Left colon (tissue), 2 donors: ENCODE results near the gene SMKR1. TPM values are rescaled to one million over a fixed set of nuclear protein-coding genes. Genes with fewer than 3 reads are reported as not detected.

ENCODE experiments used
- ATAC-seq: fragments of 200-7000 bp; cut with Tn5 transposase; one replicate; pipeline ENCODE4 v1.9.1; 2020; ENCODE audit warnings: mild to moderate bottlenecking, moderate library complexity
- DNase-seq, 2 donors: peaks; one replicate each; pipeline ENCODE4 v3.0.0-alpha.2; 2020
- intact Hi-C, 2 donors: fragments of 100-400 bp; cut with DNase I in 1 of 2; cut with micrococcal nuclease in 1 of 2; formaldehyde crosslinking; loops; one replicate each; pipeline versions ENCODE4 v1.11.2 to v1.14.0; 2022; cut with DNase I, micrococcal nuclease
- total RNA-seq, 2 donors: library from RNA; stranded (reverse); fragmentation: NEBNext Ultra II Directional; extraction: Animal tissue kit (Norgen Biotek cat#: 25700); gene quantifications; one replicate each; pipeline ENCODE4 v1.2.1, GENCODE V29; 2021
- donor health status: DM: no; HTN: no; CAD: no.
- donor health status: DM: yes; HTN: yes; CAD: no.

Gene SMKR1
- total RNA-seq, 2 donors from 2014 or later: not detected

DNA sequence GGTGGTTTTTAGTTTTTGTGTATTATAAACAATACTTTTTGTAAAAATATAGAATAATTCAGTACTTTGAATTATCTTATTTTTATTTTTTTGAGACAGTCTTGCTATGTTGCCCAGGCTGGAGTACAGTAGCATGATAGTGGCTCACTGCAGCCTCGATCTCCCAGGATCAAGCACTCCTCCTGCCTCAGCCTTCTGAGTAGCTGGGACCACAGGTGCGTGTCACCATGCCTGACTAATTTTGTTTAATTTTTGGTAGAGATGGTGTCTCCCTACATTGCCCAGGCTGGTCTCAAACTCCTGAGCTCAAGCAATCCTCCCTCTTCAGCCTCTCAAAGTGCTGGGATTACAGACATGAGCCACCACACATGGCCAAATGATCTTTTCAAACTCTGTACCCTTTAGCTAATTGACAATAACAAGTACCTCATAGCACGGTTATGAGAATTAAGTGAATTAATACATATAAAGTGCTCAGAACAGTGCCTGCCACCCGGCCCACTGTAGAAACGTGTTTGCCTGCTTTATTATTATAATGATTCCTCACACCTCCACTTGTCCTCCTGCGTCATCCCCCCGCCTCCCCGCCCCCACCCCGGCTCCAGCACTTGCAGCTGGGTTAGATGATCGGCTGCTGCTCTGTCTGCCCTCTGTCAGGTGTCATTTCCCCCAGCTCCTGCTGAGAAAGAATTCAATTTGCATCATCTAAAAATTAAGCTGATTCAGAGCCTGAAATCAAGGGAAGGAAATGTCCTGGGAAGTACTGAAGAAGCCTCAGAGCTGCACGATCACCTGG, 55.6 kb downstream of the SMKR1 start:
- DNase-seq: no peak
- ATAC-seq: no peak
- intact Hi-C loops: no loop called here

DNA sequence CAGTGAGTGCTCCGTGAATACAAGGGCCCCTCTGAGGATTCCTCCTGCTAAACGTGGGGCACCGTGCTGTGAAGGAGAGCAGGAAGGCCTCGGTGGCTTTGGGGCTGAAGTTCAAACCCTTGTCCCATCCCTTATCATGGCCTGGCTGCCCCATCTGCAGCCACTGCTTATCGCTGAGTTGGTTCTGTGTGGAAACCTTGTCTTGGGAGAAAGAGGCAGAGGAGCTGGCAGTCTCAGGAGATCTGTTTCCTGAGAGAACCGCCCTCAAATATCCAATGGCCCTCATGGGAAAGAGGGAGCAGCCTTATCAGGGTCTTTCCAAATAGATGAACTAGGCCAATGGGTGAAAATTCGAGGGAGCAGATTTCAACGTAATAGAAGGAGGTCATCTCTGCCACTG, 57.2 kb downstream of the SMKR1 start:
- DNase-seq (no peak), ATAC-seq (no peak)
- intact Hi-C loops: no loop called here

DNA sequence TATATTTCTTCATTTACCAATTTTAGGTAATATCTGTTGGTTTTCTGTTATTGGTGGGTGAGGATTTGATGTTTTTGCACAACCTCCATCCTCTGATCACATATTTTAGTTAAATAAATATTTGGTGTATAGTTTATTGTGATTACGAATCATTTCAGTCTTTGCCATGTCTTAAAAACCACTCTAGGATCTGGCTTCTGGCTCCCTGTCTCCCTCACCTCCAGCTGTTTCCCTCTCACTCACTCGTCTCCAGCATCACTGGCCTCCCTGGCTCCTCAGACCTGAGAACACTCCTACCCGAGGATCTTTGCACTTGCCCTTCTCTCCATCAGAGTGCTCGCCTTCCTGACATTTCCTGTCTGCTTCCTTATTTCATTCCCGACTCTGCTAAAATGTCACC, 58.5 kb downstream of the SMKR1 start:
- intact Hi-C loops: no loop called here
- no peak for ATAC-seq
- DNase-seq: no peak

DNA sequence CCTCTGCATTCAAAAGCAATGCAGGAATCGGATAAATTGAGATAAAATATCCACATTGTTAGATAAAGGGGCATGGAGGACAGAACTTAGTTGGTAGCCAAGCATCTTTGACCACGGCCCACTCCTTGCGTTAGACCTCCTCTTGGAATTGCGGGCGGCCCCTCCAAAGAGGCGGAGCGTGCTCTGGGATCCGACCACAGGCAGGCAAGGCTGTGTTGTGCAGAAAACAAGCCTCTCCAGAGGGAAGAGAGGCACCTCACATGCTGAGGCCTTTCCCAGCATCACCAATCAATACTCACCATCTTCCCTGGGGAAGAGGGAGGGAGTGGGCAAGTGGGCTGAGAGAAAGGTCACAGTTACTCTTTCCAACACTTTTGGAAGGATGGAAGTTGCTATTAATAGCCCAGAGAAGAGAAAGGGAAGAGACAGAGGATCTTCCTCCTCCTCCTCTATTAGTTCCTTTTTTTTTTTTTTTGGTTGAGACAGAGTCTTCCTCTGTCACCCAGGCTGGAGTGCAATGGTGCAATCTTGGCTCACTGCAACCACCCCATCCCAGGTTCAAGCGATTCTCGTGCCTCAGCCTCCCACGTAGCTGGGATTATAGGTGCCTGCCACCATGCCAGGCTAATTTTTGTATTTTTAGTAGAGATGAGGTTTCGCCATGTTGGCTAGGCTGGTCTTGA, 59.5 kb downstream of the SMKR1 start:
- ATAC-seq: no peak

More for the DNA sequence above, 59.5 kb downstream of the SMKR1 start:
- no peak for DNase-seq
- intact Hi-C loops: no loop called here

Other genes starting within 250 kb of the SMKR1 start
- gene STRIP2, start 68.1 kb upstream of the SMKR1 start, total RNA-seq: 1 to 10 TPM in 1 of 2 donors, under 1 TPM in 1; 0.28 to 2.4 TPM
- gene NRF1, start 109.2 kb downstream of the SMKR1 start, total RNA-seq: 10 to 100 TPM; 13.0 to 13.6 TPM